Measurements from ENCODE around the gene TAF7L.

Gene TAF7L

GRCh38 chrX:101274198-101274597, 16.9 kb downstream of the TAF7L start:
- H3K9me3 ChIP-seq (ENCODE audit: insufficient read depth, low read length): no peaks in the 10 kb centered on the region
- no peak overlapping the region for H3K4me3 ChIP-seq (ENCODE audit: insufficient read length, low read depth)
- no peak overlapping the region for H3K9ac ChIP-seq (ENCODE audit: insufficient read length, low read depth)
- no peak for TF ChIP-seq ZNF274 (IDR thresholded peaks at IDR 0.05; ENCODE audit: low read depth, low read length)
- no peak for TF ChIP-seq YY1 (IDR thresholded peaks at IDR 0.05; ENCODE audit: insufficient read depth, insufficient read length)
- no peak for TF ChIP-seq SUZ12 (IDR thresholded peaks at IDR 0.05; ENCODE audit: extremely low read depth, insufficient read depth, insufficient read length)
- no peaks in the 10 kb centered on the region for H3K4me1 ChIP-seq (ENCODE audit: insufficient read depth, insufficient read length)
- no peaks in the 10 kb centered on the region for H3K27me3 ChIP-seq (ENCODE audit: insufficient read depth, insufficient read length)
- no peak for DNase-seq (ENCODE audit: low read depth, low spot score)
- no peaks in the 10 kb centered on the region for H3K36me3 ChIP-seq (ENCODE audit: insufficient read depth, insufficient read length, low read length)

- Histone ChIP-seq H3K9me3 (ENCODE audit: insufficient read depth, low read length) (no peaks in the 10 kb centered on the region), H3K4me1 (ENCODE audit: insufficient read depth, insufficient read length) (no peaks in the 10 kb centered on the region), H3K9ac (ENCODE audit: insufficient read length, low read depth) (no peak overlapping the region), H3K27me3 (ENCODE audit: insufficient read depth, insufficient read length) (no peaks in the 10 kb centered on the region), H3K4me3 (ENCODE audit: insufficient read length, low read depth) (no peak overlapping the region), H3K36me3 (ENCODE audit: insufficient read depth, insufficient read length, low read length) (no peaks in the 10 kb centered on the region)
- TF ChIP-seq ZNF274 (IDR thresholded peaks at IDR 0.05; ENCODE audit: low read depth, low read length) (no peak), YY1 (IDR thresholded peaks at IDR 0.05; ENCODE audit: insufficient read depth, insufficient read length) (no peak), SUZ12 (IDR thresholded peaks at IDR 0.05; ENCODE audit: extremely low read depth, insufficient read depth, insufficient read length) (no peak)
- no peak for DNase-seq (ENCODE audit: low read depth, low spot score)
Measured at GRCh38 chrX:101265869-101266428, 25.2 kb downstream of the TAF7L start.

DNA sequence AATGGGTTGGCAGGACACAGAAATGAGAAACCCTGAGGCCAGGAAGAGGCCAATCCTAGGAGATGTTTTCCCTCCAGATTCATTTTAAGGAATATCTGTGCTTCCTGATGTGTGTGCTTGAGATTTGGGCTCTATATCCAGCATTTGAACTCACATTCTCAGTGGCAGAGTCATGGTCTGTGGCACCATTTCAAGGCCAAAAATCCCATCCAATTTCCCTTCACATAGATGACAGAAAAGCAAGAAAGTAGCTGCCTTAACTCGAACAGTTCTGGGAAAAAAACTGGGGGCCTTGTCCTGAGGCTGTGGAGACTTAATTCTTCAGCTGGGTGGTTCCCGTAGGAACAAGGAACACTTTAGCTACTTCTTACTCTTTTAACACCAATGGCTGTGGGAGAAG, 27.4 kb downstream of the TAF7L start:
- Histone ChIP-seq H3K36me3 (ENCODE audit: insufficient read depth, insufficient read length, low read length) (no peaks in the 10 kb centered on the region), H3K4me3 (ENCODE audit: insufficient read length, low read depth) (no peak overlapping the region), H3K4me1 (ENCODE audit: insufficient read depth, insufficient read length) (no peaks in the 10 kb centered on the region), H3K27me3 (ENCODE audit: insufficient read depth, insufficient read length) (no peaks in the 10 kb centered on the region), H3K9ac (ENCODE audit: insufficient read length, low read depth) (no peak overlapping the region), H3K9me3 (ENCODE audit: insufficient read depth, low read length) (no peaks in the 10 kb centered on the region)
- TF ChIP-seq YY1 (IDR thresholded peaks at IDR 0.05; ENCODE audit: insufficient read depth, insufficient read length): no peak
- no peak for TF ChIP-seq ZNF274 (IDR thresholded peaks at IDR 0.05; ENCODE audit: low read depth, low read length)
- no peak for TF ChIP-seq SUZ12 (IDR thresholded peaks at IDR 0.05; ENCODE audit: extremely low read depth, insufficient read depth, insufficient read length)
- no peak for DNase-seq (ENCODE audit: low read depth, low spot score)

DNA sequence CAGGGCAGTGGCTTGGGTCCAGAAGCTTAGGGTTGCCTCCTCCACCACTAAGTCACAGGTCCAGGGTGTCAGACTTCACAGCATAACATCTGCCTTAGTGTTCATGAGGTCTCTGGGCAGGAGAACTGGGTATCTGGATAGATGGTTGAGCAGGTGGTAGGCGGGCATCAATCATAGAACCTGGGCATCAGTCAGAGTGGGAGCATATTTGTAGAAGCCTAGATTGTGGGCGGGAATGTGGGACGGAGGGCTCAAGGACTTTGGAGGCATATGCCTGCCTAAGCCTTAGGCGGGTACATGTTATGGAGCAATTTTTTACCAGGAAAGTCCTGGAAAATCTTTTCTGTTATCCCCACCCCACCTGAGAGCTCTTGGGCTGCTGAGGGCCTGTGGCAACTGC, 28.5 kb downstream of the TAF7L start:
- no peak overlapping the region for H3K4me3 ChIP-seq (ENCODE audit: insufficient read length, low read depth)
- no peak overlapping the region for H3K9ac ChIP-seq (ENCODE audit: insufficient read length, low read depth)
- DNase-seq (ENCODE audit: low read depth, low spot score): no peak
- H3K27me3 ChIP-seq (ENCODE audit: insufficient read depth, insufficient read length): no peaks in the 10 kb centered on the region
- no peaks in the 10 kb centered on the region for H3K36me3 ChIP-seq (ENCODE audit: insufficient read depth, insufficient read length, low read length)
- no peaks in the 10 kb centered on the region for H3K4me1 ChIP-seq (ENCODE audit: insufficient read depth, insufficient read length)
- no peak for TF ChIP-seq YY1 (IDR thresholded peaks at IDR 0.05; ENCODE audit: insufficient read depth, insufficient read length)
- no peak for TF ChIP-seq SUZ12 (IDR thresholded peaks at IDR 0.05; ENCODE audit: extremely low read depth, insufficient read depth, insufficient read length)
- no peaks in the 10 kb centered on the region for H3K9me3 ChIP-seq (ENCODE audit: insufficient read depth, low read length)

GRCh38 chrX:101260435-101260834, 30.7 kb downstream of the TAF7L start:
- DNase-seq (ENCODE audit: low read depth, low spot score): peak; percentile 9
- no peaks in the 10 kb centered on the region for H3K4me1 ChIP-seq (ENCODE audit: insufficient read depth, insufficient read length)
- H3K27me3 ChIP-seq (ENCODE audit: insufficient read depth, insufficient read length): no peaks in the 10 kb centered on the region
- no peaks in the 10 kb centered on the region for H3K36me3 ChIP-seq (ENCODE audit: insufficient read depth, insufficient read length, low read length)
- H3K9ac ChIP-seq (ENCODE audit: insufficient read length, low read depth): no peak overlapping the region
- no peak overlapping the region for H3K4me3 ChIP-seq (ENCODE audit: insufficient read length, low read depth)
- H3K9me3 ChIP-seq (ENCODE audit: insufficient read depth, low read length): no peaks in the 10 kb centered on the region
- TF ChIP-seq SUZ12 (IDR thresholded peaks at IDR 0.05; ENCODE audit: extremely low read depth, insufficient read depth, insufficient read length): no peak
- no peak for TF ChIP-seq ZNF274 (IDR thresholded peaks at IDR 0.05; ENCODE audit: low read depth, low read length)
- no peak for TF ChIP-seq YY1 (IDR thresholded peaks at IDR 0.05; ENCODE audit: insufficient read depth, insufficient read length)

GRCh38 chrX:101258259-101258581, 32.9 kb downstream of the TAF7L start:
- Histone ChIP-seq H3K9me3 (ENCODE audit: insufficient read depth, low read length) (no peaks in the 10 kb centered on the region), H3K36me3 (ENCODE audit: insufficient read depth, insufficient read length, low read length) (no peaks in the 10 kb centered on the region), H3K4me3 (ENCODE audit: insufficient read length, low read depth) (no peak overlapping the region)

GRCh38 chrX:101257448-101258258, 33.5 kb downstream of the TAF7L start:
- H3K4me3 ChIP-seq (ENCODE audit: insufficient read length, low read depth): no peak overlapping the region
- no peak for DNase-seq (ENCODE audit: low read depth, low spot score)
- no peaks in the 10 kb centered on the region for H3K36me3 ChIP-seq (ENCODE audit: insufficient read depth, insufficient read length, low read length)
- H3K9me3 ChIP-seq (ENCODE audit: insufficient read depth, low read length): no peaks in the 10 kb centered on the region
- TF ChIP-seq YY1 (IDR thresholded peaks at IDR 0.05; ENCODE audit: insufficient read depth, insufficient read length): no peak
- no peak for TF ChIP-seq ZNF274 (IDR thresholded peaks at IDR 0.05; ENCODE audit: low read depth, low read length)
- TF ChIP-seq SUZ12 (IDR thresholded peaks at IDR 0.05; ENCODE audit: extremely low read depth, insufficient read depth, insufficient read length): no peak
- H3K4me1 ChIP-seq (ENCODE audit: insufficient read depth, insufficient read length): no peaks in the 10 kb centered on the region
- H3K27me3 ChIP-seq (ENCODE audit: insufficient read depth, insufficient read length): no peaks in the 10 kb centered on the region
- no peak overlapping the region for H3K9ac ChIP-seq (ENCODE audit: insufficient read length, low read depth)

More at GRCh38 chrX:101258259-101258581, 32.9 kb downstream of the TAF7L start:
- Histone ChIP-seq H3K27me3 (ENCODE audit: insufficient read depth, insufficient read length) (no peaks in the 10 kb centered on the region), H3K9ac (ENCODE audit: insufficient read length, low read depth) (no peak overlapping the region), H3K4me1 (ENCODE audit: insufficient read depth, insufficient read length) (no peaks in the 10 kb centered on the region)
- no peak for DNase-seq (ENCODE audit: low read depth, low spot score)
- TF ChIP-seq YY1 (IDR thresholded peaks at IDR 0.05; ENCODE audit: insufficient read depth, insufficient read length) (no peak), ZNF274 (IDR thresholded peaks at IDR 0.05; ENCODE audit: low read depth, low read length) (no peak), SUZ12 (IDR thresholded peaks at IDR 0.05; ENCODE audit: extremely low read depth, insufficient read depth, insufficient read length) (no peak)
